Measurements from ENCODE around the gene NALCN. TPM values are rescaled to one million over a fixed set of nuclear protein-coding genes. Genes with fewer than 3 reads are reported as not detected.

NALCN gene
- total and polyA plus RNA-seq, 10 of the 15 experiments (the other 5 are each of a cell fraction or from before 2014, with no cell fraction given) = under 0.01 TPM; not detected in 9

DNA sequence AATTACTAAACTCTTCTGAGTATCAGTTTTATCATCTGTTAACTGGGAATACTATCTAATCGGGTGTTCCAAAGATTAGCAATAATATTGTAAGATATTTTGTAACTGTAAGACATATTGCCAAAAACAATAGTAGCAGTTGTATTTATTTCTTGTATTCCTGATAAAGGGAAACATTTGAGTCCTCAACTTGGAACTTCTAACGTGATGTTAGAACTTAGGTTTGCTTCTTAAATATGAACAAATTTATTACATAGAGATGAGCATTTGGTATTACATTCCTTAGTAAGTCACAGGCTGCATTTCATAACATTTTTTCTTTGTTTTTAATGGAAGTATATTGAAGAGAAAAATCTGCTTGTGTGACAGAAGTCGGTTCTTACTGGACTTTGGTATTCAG lies 225.3 kb downstream of the NALCN start:
- H3K79me2 ChIP-seq (ENCODE audit: control insufficient read depth, insufficient read depth, low read length) = no peaks in the 10 kb centered on the region
- no peak for DNase-seq (ENCODE audit: low read depth, low spot score)
- CTCF ChIA-PET = no interaction called here
- no peak overlapping the region for H3K27ac ChIP-seq (ENCODE audit: control insufficient read depth, insufficient read depth)
- no peak for FAIRE-seq
- POLR2A ChIA-PET = no interaction called here
- H3K27me3 ChIP-seq (replicated peaks in 1 of 2; ENCODE audit: control insufficient read depth in 2 of 2, insufficient read depth in 2 of 2, low read length in 1 of 2) = no peaks in the 10 kb centered on the region
- H4K20me1 ChIP-seq (ENCODE audit: control insufficient read depth, insufficient read depth) = no peaks in the 10 kb centered on the region
- no peak overlapping the region for H2AFZ ChIP-seq (ENCODE audit: control insufficient read depth, low read depth, low read length)
- H3K4me3 ChIP-seq = no peak overlapping the region
- H3K36me3 ChIP-seq (ENCODE audit: control insufficient read depth in 2 of 2, insufficient read depth in 2 of 2, low read length in 1 of 2) = no peaks in the 10 kb centered on the region
- no peak overlapping the region for H3K9ac ChIP-seq (ENCODE audit: control insufficient read depth, insufficient read depth, low read length)
- TF ChIP-seq ETV6 (conservative IDR thresholded peaks at IDR 0.05 in 1 of 2, IDR thresholded peaks at IDR 0.05 in 1 of 2; ENCODE audit: borderline replicate concordance in 1 of 2, low read depth in 1 of 2) = no peak
- no peak for TF ChIP-seq ZNF622 (IDR thresholded peaks at IDR 0.05)
- intact Hi-C loops (cut with micrococcal nuclease; ENCODE audit: unreplicated experiment) (no loop called here), in situ Hi-C loops (cut with MboI) (no loop called here)
- no peaks in the 10 kb centered on the region for H3K9me3 ChIP-seq (replicated peaks; ENCODE audit: control insufficient read depth, insufficient read depth, low read length)
- whole genome bisulfite sequencing (ENCODE audit: insufficient coverage, insufficient replicate concordance, low lambda C conversion rate, missing lambda C conversion rate) = 0% methylated on average over 3 of the region's 3 CpGs
- H3K4me2 ChIP-seq (ENCODE audit: control insufficient read depth, insufficient read depth) = no peak overlapping the region
- RAD21 ChIA-PET (ENCODE audit: unreplicated experiment) = no interaction called here
- ATAC-seq = no peak
- SMC1A ChIA-PET (ENCODE audit: uncharacterized antibody, unreplicated experiment) = no interaction called here
- no TSS peak for BruUV-seq (replicated peaks)
- no peaks in the 10 kb centered on the region for H3K4me1 ChIP-seq (ENCODE audit: control insufficient read depth, insufficient read depth, low read length)

DNA sequence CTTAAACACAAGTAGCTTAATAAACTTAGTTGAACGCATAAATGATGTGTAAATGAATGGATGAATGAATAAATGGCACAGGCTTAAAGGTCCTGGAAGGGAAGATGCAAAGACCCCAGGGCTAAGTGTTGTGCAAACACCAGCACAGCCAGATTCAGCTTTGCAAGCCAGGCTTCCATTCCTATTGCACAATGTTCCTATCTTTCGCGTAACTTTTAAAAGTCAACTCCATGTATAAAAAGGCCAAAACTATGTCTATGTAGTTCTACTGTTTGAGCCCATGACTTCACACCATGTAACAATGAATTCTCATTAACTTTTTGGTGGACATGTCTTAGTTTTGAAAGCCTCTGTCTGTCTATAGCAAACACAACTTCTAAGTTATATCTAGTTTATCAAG lies 226.0 kb downstream of the NALCN start:
- no peak overlapping the region for H3K27ac ChIP-seq (ENCODE audit: control insufficient read depth, insufficient read depth)
- ChIA-PET CTCF (no interaction called here), POLR2A (no interaction called here), SMC1A (ENCODE audit: uncharacterized antibody, unreplicated experiment) (no interaction called here), RAD21 (ENCODE audit: unreplicated experiment) (no interaction called here)
- ATAC-seq = no peak
- no peaks in the 10 kb centered on the region for H3K9me3 ChIP-seq (replicated peaks; ENCODE audit: control insufficient read depth, insufficient read depth, low read length)
- TF ChIP-seq GABPA (IDR thresholded peaks at IDR 0.05; ENCODE audit: low read depth) (no peak), BRCA1 (IDR thresholded peaks at IDR 0.05; ENCODE audit: low read depth, low read length) (no peak), KAT2A (conservative IDR thresholded peaks at IDR 0.05; ENCODE audit: control insufficient read depth, low read depth, low read length) (no peak), RAD51 (IDR thresholded peaks at IDR 0.05) (no peak), IKZF1 (conservative IDR thresholded peaks at IDR 0.05) (no peak), JUND (IDR thresholded peaks at IDR 0.05; ENCODE audit: low read depth, low read length) (no peak), NRF1 (conservative IDR thresholded peaks at IDR 0.05; ENCODE audit: low read depth, low read length) (no peak), HCFC1 (IDR thresholded peaks at IDR 0.05; ENCODE audit: low read length) (no peak), ZNF622 (IDR thresholded peaks at IDR 0.05) (no peak), TCF3 (IDR thresholded peaks at IDR 0.05; ENCODE audit: borderline replicate concordance, insufficient read depth, low read depth, low read length) (no peak), CBFB (IDR thresholded peaks at IDR 0.05; ENCODE audit: low read depth) (no peak), GATAD2B (conservative IDR thresholded peaks at IDR 0.05; ENCODE audit: low read depth) (no peak)
- TF ChIP-seq, protein P1, sequence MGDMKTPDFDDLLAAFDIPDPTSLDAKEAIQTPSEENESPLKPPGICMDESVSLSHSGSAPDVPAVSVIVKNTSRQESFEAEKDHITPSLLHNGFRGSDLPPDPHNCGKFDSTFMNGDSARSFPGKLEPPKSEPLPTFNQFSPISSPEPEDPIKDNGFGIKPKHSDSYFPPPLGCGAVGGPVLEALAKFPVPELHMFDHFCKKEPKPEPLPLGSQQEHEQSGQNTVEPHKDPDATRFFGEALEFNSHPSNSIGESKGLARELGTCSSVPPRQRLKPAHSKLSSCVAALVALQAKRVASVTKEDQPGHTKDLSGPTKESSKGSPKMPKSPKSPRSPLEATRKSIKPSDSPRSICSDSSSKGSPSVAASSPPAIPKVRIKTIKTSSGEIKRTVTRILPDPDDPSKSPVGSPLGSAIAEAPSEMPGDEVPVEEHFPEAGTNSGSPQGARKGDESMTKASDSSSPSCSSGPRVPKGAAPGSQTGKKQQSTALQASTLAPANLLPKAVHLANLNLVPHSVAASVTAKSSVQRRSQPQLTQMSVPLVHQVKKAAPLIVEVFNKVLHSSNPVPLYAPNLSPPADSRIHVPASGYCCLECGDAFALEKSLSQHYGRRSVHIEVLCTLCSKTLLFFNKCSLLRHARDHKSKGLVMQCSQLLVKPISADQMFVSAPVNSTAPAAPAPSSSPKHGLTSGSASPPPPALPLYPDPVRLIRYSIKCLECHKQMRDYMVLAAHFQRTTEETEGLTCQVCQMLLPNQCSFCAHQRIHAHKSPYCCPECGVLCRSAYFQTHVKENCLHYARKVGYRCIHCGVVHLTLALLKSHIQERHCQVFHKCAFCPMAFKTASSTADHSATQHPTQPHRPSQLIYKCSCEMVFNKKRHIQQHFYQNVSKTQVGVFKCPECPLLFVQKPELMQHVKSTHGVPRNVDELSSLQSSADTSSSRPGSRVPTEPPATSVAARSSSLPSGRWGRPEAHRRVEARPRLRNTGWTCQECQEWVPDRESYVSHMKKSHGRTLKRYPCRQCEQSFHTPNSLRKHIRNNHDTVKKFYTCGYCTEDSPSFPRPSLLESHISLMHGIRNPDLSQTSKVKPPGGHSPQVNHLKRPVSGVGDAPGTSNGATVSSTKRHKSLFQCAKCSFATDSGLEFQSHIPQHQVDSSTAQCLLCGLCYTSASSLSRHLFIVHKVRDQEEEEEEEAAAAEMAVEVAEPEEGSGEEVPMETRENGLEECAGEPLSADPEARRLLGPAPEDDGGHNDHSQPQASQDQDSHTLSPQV (IDR thresholded peaks at IDR 0.05) = no peak
- TF ChIP-seq, protein P2, sequence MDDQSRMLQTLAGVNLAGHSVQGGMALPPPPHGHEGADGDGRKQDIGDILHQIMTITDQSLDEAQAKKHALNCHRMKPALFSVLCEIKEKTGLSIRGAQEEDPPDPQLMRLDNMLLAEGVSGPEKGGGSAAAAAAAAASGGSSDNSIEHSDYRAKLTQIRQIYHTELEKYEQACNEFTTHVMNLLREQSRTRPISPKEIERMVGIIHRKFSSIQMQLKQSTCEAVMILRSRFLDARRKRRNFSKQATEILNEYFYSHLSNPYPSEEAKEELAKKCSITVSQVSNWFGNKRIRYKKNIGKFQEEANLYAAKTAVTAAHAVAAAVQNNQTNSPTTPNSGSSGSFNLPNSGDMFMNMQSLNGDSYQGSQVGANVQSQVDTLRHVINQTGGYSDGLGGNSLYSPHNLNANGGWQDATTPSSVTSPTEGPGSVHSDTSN (IDR thresholded peaks at IDR 0.05; ENCODE audit: insufficient replicate concordance, low read depth, low read length) = no peak
- H3K79me2 ChIP-seq (ENCODE audit: control insufficient read depth, insufficient read depth, low read length) = no peaks in the 10 kb centered on the region
- no peak overlapping the region for H3K9ac ChIP-seq (ENCODE audit: control insufficient read depth, insufficient read depth, low read length)
- no peaks in the 10 kb centered on the region for H3K4me1 ChIP-seq (ENCODE audit: control insufficient read depth, insufficient read depth, low read length)
- no peak overlapping the region for H3K4me2 ChIP-seq (ENCODE audit: control insufficient read depth, insufficient read depth)
- H2AFZ ChIP-seq (ENCODE audit: control insufficient read depth, low read depth, low read length) = no peak overlapping the region
- BruUV-seq (replicated peaks) = no TSS peak
- FAIRE-seq = no peak
- WGBS (ENCODE audit: insufficient coverage, insufficient replicate concordance, low lambda C conversion rate, missing lambda C conversion rate) = 65% methylated on average over 3 of the region's 3 CpGs
- H4K20me1 ChIP-seq (ENCODE audit: control insufficient read depth, insufficient read depth) = no peaks in the 10 kb centered on the region
- in situ Hi-C loops (cut with MboI) (no loop called here), intact Hi-C loops (cut with micrococcal nuclease; ENCODE audit: unreplicated experiment) (no loop called here)
- H3K27me3 ChIP-seq (replicated peaks in 1 of 2; ENCODE audit: control insufficient read depth in 2 of 2, insufficient read depth in 2 of 2, low read length in 1 of 2) = no peaks in the 10 kb centered on the region
- no peak overlapping the region for H3K4me3 ChIP-seq
- DNase-seq (ENCODE audit: low read depth, low spot score) = no peak
- H3K36me3 ChIP-seq (ENCODE audit: control insufficient read depth in 2 of 2, insufficient read depth in 2 of 2, low read length in 1 of 2) = no peaks in the 10 kb centered on the region
